ENCODE results near the gene MIER3. TPM values are rescaled to one million over a fixed set of nuclear protein-coding genes. Genes with fewer than 3 reads are reported as not detected.

The MIER3 gene
- total and polyA plus RNA-seq, 2 of the 13 experiments (the other 11 are each of a cell fraction or from before 2014, with no cell fraction given) = 14.6 to 38.8 TPM

- TF ChIP-seq, protein P1, sequence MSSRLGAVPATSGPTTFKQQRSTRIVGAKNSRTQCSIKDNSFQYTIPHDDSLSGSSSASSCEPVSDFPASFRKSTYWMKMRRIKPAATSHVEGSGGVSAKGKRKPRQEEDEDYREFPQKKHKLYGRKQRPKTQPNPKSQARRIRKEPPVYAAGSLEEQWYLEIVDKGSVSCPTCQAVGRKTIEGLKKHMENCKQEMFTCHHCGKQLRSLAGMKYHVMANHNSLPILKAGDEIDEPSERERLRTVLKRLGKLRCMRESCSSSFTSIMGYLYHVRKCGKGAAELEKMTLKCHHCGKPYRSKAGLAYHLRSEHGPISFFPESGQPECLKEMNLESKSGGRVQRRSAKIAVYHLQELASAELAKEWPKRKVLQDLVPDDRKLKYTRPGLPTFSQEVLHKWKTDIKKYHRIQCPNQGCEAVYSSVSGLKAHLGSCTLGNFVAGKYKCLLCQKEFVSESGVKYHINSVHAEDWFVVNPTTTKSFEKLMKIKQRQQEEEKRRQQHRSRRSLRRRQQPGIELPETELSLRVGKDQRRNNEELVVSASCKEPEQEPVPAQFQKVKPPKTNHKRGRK (CRISPR knock-in tag; IDR thresholded peaks at IDR 0.05) = peak; percentile 67; the same call in 1 of the 2 replicates
- no peak for TF ChIP-seq ZFP36 (IDR thresholded peaks at IDR 0.05; ENCODE audit: borderline replicate concordance, low read depth, low read length, partially characterized antibody)
- TF ChIP-seq ZNF598 (CRISPR knock-in tag; IDR thresholded peaks at IDR 0.05; ENCODE audit: borderline replicate concordance) = 0 out of 2 replicates have a peak, but pooled peaks have one; percentile 10
- no peak for TF ChIP-seq HNRNPUL1 (IDR thresholded peaks at IDR 0.05; ENCODE audit: low read depth, low read length)
- 0 out of 2 replicates have a peak, but pooled peaks have one; percentile 6 for TF ChIP-seq GATA4 (IDR thresholded peaks at IDR 0.05; ENCODE audit: borderline replicate concordance, low read depth)
- 0 out of 2 replicates have a peak, but pooled peaks have one; percentile 25 for TF ChIP-seq GZF1 (CRISPR knock-in tag; IDR thresholded peaks at IDR 0.05)
- TF ChIP-seq, protein P2, sequence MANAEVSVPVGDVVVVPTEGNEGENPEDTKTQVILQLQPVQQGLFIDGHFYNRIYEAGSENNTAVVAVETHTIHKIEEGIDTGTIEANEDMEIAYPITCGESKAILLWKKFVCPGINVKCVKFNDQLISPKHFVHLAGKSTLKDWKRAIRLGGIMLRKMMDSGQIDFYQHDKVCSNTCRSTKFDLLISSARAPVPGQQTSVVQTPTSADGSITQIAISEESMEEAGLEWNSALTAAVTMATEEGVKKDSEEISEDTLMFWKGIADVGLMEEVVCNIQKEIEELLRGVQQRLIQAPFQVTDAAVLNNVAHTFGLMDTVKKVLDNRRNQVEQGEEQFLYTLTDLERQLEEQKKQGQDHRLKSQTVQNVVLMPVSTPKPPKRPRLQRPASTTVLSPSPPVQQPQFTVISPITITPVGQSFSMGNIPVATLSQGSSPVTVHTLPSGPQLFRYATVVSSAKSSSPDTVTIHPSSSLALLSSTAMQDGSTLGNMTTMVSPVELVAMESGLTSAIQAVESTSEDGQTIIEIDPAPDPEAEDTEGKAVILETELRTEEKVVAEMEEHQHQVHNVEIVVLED (CRISPR knock-in tag; IDR thresholded peaks at IDR 0.05; ENCODE audit: borderline replicate concordance) = 0 out of 2 replicates have a peak, but pooled peaks have one; percentile 3
- TF ChIP-seq ZNF766 (CRISPR knock-in tag; IDR thresholded peaks at IDR 0.05; ENCODE audit: borderline replicate concordance) = no peak
- TF ChIP-seq POGK (CRISPR knock-in tag; conservative IDR thresholded peaks at IDR 0.05) = no peak
- TF ChIP-seq, protein P3, sequence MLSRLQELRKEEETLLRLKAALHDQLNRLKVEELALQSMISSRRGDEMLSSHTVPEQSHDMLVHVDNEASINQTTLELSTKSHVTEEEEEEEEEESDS (CRISPR knock-in tag; IDR thresholded peaks at IDR 0.05; ENCODE audit: borderline replicate concordance) = no peak
- no peak for TF ChIP-seq ATF4 (CRISPR knock-in tag; IDR thresholded peaks at IDR 0.05)
- TF ChIP-seq PITX1 (CRISPR knock-in tag; IDR thresholded peaks at IDR 0.05) = peak; percentile 24; the same call in 1 of the 2 replicates
- TF ChIP-seq SIN3B (IDR thresholded peaks at IDR 0.05; ENCODE audit: low read length) = no peak
- TF ChIP-seq, protein P4, sequence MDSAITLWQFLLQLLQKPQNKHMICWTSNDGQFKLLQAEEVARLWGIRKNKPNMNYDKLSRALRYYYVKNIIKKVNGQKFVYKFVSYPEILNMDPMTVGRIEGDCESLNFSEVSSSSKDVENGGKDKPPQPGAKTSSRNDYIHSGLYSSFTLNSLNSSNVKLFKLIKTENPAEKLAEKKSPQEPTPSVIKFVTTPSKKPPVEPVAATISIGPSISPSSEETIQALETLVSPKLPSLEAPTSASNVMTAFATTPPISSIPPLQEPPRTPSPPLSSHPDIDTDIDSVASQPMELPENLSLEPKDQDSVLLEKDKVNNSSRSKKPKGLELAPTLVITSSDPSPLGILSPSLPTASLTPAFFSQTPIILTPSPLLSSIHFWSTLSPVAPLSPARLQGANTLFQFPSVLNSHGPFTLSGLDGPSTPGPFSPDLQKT (CRISPR knock-in tag; IDR thresholded peaks at IDR 0.05; ENCODE audit: borderline replicate concordance) = no peak
- TF ChIP-seq ZNF777 (CRISPR knock-in tag; IDR thresholded peaks at IDR 0.05) = peak; percentile 91
- TF ChIP-seq ZNF564 (CRISPR knock-in tag; IDR thresholded peaks at IDR 0.05) = no peak
- no peak for TF ChIP-seq ZNF20 (CRISPR knock-in tag; IDR thresholded peaks at IDR 0.05)
- no peak for TF ChIP-seq ZNF691 (CRISPR knock-in tag; IDR thresholded peaks at IDR 0.05; ENCODE audit: borderline replicate concordance, low read depth)
Measured at GRCh38 chr5:56908942-56909293, 43.0 kb downstream of the MIER3 start (continued).
